Ascending aorta (tissue), 2 donors: ENCODE results near the gene CDHR2. TPM values are rescaled to one million over a fixed set of nuclear protein-coding genes. Genes with fewer than 3 reads are reported as not detected.
"Not testable (repeated sequence)": the region's sequence is repeated elsewhere in the genome, so short reads cannot be mapped to it uniquely, and the experiment has no call there.

ENCODE experiments used
- DNase-seq, 2 donors: peaks; one replicate each; pipeline ENCODE4 v3.0.0-alpha.2; 2019; ENCODE audit warnings: low spot score in 2 of 2
- H3K27ac ChIP-seq, 2 donors: fragments of 200-600 bp; sonication (generic); one replicate each; pipeline ENCODE4 v1.5.1; 2016 to 2017; ENCODE audit warnings: mild to moderate bottlenecking in 1 of 2
- H3K27me3 ChIP-seq: fragments of 200-600 bp; sonication (generic); one replicate; pipeline ENCODE4 v1.5.1; 2017
- H3K36me3 ChIP-seq, 2 donors: fragments of 200-600 bp; sonication (generic); one replicate each; pipeline ENCODE4 v1.5.1; 2016
- H3K4me1 ChIP-seq, 2 donors: fragments of 200-600 bp; sonication (generic); one replicate each; pipeline ENCODE4 v1.5.1; 2016 to 2017; ENCODE audit warnings: mild to moderate bottlenecking in 1 of 2
- H3K4me3 ChIP-seq, 2 donors: fragments of 200-600 bp; sonication (generic); one replicate each; pipeline ENCODE4 v1.5.1; 2016 to 2017; ENCODE audit warnings: mild to moderate bottlenecking in 1 of 2
- H3K9me3 ChIP-seq, 2 donors: fragments of 200-600 bp; sonication (generic); one replicate each; pipeline ENCODE4 v1.5.1; 2016
- CTCF ChIP-seq, 3 experiments: fragments of 200-600 bp in 2 of 3; fragments of 450-650 bp in 1 of 3; sonication (generic) in 2 of 3; IDR thresholded peaks; one replicate each; pipeline ENCODE4 v1.5.1; 2016 to 2019; ENCODE audit warnings: antibody characterized with exemption in 3 of 3, mild to moderate bottlenecking in 1 of 3, moderate library complexity in 1 of 3
- intact Hi-C: fragments of 100-400 bp; cut with DNase I; formaldehyde crosslinking; loops from one replicate; pipeline ENCODE4 v1.15.1; 2023
- total RNA-seq: library from RNA; depleted of rRNA; stranded (reverse); fragments of >200 nt; gene quantifications from one replicate; pipeline ENCODE4 v1.1.0, GENCODE V29; 2016

The CDHR2 gene
- total RNA-seq, 1 donor from 2014 or later = not detected

- H3K9me3 ChIP-seq = no peaks in the 10 kb centered on the region
- intact Hi-C loops = no loop called here
- H3K27ac ChIP-seq = no peak overlapping the region
- no peak for DNase-seq
- no peak overlapping the region for H3K4me3 ChIP-seq
- no peaks in the 10 kb centered on the region for H3K36me3 ChIP-seq
- peaks cover 0 to 2% of the 10 kb centered on the region in 2 donors for H3K4me1 ChIP-seq
- no peak for TF ChIP-seq CTCF (IDR thresholded peaks at IDR 0.05)
- no peaks in the 10 kb centered on the region for H3K27me3 ChIP-seq
These were observed 46.3 kb downstream of the CDHR2 start for GRCh38 chr5:176595386-176595943.

GRCh38 chr5:176596069-176596644 is 47.0 kb downstream of the CDHR2 start:
- no peak for TF ChIP-seq CTCF (IDR thresholded peaks at IDR 0.05)
- no peaks in the 10 kb centered on the region for H3K27me3 ChIP-seq
- intact Hi-C loops = no loop called here
- H3K9me3 ChIP-seq = no peaks in the 10 kb centered on the region
- H3K27ac ChIP-seq = no peak overlapping the region
- peaks cover 0 to 2% of the 10 kb centered on the region in 2 donors for H3K4me1 ChIP-seq
- DNase-seq = no peak
- peak overlapping the region in 1 of 2 donors; percentile 58 for H3K4me3 ChIP-seq
- no peaks in the 10 kb centered on the region for H3K36me3 ChIP-seq

GRCh38 chr5:176596689-176597416 is 47.7 kb downstream of the CDHR2 start:
- H3K27ac ChIP-seq = no peak overlapping the region
- peak in 1 of 3 experiments; percentile 14 for TF ChIP-seq CTCF (IDR thresholded peaks at IDR 0.05)
- H3K4me1 ChIP-seq = peaks cover 0 to 2% of the 10 kb centered on the region in 2 donors
- peak overlapping the region; percentile 41 to 58 for H3K4me3 ChIP-seq
- intact Hi-C loops = no loop called here
- DNase-seq = no peak
- H3K9me3 ChIP-seq = no peaks in the 10 kb centered on the region
- H3K36me3 ChIP-seq = no peaks in the 10 kb centered on the region
- H3K27me3 ChIP-seq = no peaks in the 10 kb centered on the region

- Histone ChIP-seq H3K9me3 (no peaks in the 10 kb centered on the region), H3K4me3 (peak overlapping the region in 1 of 2 donors; percentile 58), H3K27ac (no peak overlapping the region), H3K36me3 (no peaks in the 10 kb centered on the region), H3K4me1 (peaks cover 0 to 2% of the 10 kb centered on the region in 2 donors), H3K27me3 (no peaks in the 10 kb centered on the region)
- DNase-seq = no peak
- intact Hi-C loops = no loop called here
- TF ChIP-seq CTCF (IDR thresholded peaks at IDR 0.05) = no peak
These were observed 48.6 kb downstream of the CDHR2 start for GRCh38 chr5:176597417-176598389.

GRCh38 chr5:176599749-176600430 is 50.7 kb downstream of the CDHR2 start:
- intact Hi-C loops, H3K4me1 ChIP-seq, DNase-seq, H3K27me3 ChIP-seq, H3K9me3 ChIP-seq, H3K4me3 ChIP-seq, H3K27ac ChIP-seq, H3K36me3 ChIP-seq: not testable (repeated sequence)
